Vagina (tissue), 2 donors: ENCODE data around the gene MBD4.

Experiments used
- POLR2A ChIP-seq, 2 donors: fragments of 450-650 bp; IDR thresholded peaks; one replicate each; pipeline ENCODE4 v1.6.1; 2017; ENCODE audit warnings: antibody characterized with exemption in 2 of 2, mild to moderate bottlenecking in 2 of 2, moderate library complexity in 2 of 2
- POLR2AphosphoS5 ChIP-seq, 2 donors: sonication (generic); formaldehyde crosslinking; IDR thresholded peaks; one replicate each; pipeline ENCODE4 v1.9.0; 2017; ENCODE audit warnings: antibody characterized with exemption in 2 of 2, mild to moderate bottlenecking in 2 of 2, low read depth in 1 of 2; ENCODE audit not compliant: insufficient read depth in 1 of 2
- TF ChIP-seq, protein P1 (sequence below), 3 experiments: fragments of 450-650 bp in 2 of 3; fragments of 200-600 bp in 1 of 3; sonication (generic) in 1 of 3; IDR thresholded peaks; one replicate each; pipeline ENCODE4 v1.5.1; 2017 to 2019; ENCODE audit warnings: antibody characterized with exemption in 3 of 3, mild to moderate bottlenecking in 2 of 3, moderate library complexity in 2 of 3

DNA sequence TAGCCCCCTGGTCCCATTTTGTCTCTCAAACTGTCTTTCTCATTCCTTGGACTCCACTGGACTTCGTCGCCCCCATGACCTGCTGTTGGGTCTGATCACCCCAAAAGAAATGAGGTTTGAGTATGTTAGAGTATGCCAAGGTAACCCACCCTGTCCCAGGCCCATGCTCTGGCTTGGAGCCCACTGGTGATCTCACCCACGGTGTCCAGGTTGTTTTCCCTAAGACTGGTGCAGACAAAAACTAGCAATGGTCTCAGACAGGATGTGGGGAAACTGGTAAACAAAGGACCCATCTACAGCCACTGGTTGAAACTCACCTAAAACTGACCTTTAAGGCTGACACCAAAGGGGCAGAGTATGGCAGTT is 50.2 kb downstream of the MBD4 start:
- no peak for TF ChIP-seq POLR2AphosphoS5 (IDR thresholded peaks at IDR 0.05; ENCODE audit: insufficient read depth in 1 of 2, low read depth in 1 of 2)
- TF ChIP-seq, protein P1, sequence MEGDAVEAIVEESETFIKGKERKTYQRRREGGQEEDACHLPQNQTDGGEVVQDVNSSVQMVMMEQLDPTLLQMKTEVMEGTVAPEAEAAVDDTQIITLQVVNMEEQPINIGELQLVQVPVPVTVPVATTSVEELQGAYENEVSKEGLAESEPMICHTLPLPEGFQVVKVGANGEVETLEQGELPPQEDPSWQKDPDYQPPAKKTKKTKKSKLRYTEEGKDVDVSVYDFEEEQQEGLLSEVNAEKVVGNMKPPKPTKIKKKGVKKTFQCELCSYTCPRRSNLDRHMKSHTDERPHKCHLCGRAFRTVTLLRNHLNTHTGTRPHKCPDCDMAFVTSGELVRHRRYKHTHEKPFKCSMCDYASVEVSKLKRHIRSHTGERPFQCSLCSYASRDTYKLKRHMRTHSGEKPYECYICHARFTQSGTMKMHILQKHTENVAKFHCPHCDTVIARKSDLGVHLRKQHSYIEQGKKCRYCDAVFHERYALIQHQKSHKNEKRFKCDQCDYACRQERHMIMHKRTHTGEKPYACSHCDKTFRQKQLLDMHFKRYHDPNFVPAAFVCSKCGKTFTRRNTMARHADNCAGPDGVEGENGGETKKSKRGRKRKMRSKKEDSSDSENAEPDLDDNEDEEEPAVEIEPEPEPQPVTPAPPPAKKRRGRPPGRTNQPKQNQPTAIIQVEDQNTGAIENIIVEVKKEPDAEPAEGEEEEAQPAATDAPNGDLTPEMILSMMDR (IDR thresholded peaks at IDR 0.05): no peak
- TF ChIP-seq POLR2A (IDR thresholded peaks at IDR 0.05): no peak
